MM.1S (cell line): ENCODE data around the gene DGUOK.

Source experiments
- CTCF ChIP-seq: fragments of 300-600 bp; sonication (generic); IDR thresholded peaks from 2 replicates; pipeline ENCODE4 v1.5.1; 2016; ENCODE audit warnings: antibody characterized with exemption, low read length, mixed read lengths
- EZH2 ChIP-seq: fragments of 300-600 bp; sonication (generic); optimal IDR thresholded peaks from 2 replicates; pipeline ENCODE3; 2017; ENCODE audit warnings: low read depth, mild to moderate bottlenecking, antibody characterized with exemption, low read length, mixed read lengths
- EZH2phosphoT487 ChIP-seq: fragments of 300-600 bp; sonication (generic); IDR thresholded peaks from 2 replicates; pipeline ENCODE4 v1.6.1; 2018; ENCODE audit warnings: antibody characterized with exemption, low read length

GRCh38 chr2:73997813-73998212, 71.1 kb downstream of the DGUOK start:
- TF ChIP-seq CTCF (no peak), EZH2 (no peak), EZH2phosphoT487 (no peak)
